ENCODE data around the gene C1QTNF12.

DNA sequence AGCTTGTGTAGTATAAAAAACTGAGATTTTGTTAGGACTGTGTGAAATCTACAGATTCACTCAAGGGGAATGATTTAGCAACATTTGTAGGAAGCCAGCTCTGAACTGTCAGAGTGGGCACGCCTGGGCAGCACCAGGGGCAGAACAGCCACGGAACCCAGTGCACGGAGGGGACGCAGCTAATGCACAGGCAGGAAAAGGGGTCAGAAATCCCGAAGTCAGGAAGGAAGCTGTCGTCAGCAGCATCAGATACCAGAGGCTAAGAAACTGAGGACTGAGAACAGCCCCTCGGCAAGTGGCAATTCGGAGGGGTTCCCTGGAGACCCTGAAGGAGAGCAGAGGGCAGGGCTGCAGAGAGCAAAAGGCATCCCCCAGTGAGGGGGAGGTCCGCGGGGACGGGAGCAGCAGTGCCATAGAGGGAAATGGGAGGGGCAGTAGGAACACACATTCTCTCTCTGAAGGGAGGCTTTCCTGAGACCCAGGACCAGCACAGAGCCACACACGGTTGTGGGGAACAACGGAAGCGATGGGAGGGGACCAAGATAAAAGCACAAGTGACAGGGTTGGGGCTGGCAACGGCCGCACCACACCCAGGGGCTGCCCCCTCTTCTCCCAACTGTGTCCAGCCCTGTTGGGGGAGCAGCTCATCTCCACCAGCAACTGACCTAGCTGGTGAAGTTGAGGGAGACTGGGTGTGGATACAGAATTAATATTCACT, 14.5 kb upstream of the C1QTNF12 start:
- TF ChIP-seq, protein P1, sequence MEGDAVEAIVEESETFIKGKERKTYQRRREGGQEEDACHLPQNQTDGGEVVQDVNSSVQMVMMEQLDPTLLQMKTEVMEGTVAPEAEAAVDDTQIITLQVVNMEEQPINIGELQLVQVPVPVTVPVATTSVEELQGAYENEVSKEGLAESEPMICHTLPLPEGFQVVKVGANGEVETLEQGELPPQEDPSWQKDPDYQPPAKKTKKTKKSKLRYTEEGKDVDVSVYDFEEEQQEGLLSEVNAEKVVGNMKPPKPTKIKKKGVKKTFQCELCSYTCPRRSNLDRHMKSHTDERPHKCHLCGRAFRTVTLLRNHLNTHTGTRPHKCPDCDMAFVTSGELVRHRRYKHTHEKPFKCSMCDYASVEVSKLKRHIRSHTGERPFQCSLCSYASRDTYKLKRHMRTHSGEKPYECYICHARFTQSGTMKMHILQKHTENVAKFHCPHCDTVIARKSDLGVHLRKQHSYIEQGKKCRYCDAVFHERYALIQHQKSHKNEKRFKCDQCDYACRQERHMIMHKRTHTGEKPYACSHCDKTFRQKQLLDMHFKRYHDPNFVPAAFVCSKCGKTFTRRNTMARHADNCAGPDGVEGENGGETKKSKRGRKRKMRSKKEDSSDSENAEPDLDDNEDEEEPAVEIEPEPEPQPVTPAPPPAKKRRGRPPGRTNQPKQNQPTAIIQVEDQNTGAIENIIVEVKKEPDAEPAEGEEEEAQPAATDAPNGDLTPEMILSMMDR (conservative IDR thresholded peaks at IDR 0.05; ENCODE audit: low read depth, low read length) = no peak
- TF ChIP-seq EZH2 (IDR thresholded peaks at IDR 0.05; ENCODE audit: borderline replicate concordance, low read depth, low read length, poor library complexity, severe bottlenecking) = no peak

All from A673 (cell line).